ENCODE data around the gene UTS2B. TPM values are rescaled to one million over a fixed set of nuclear protein-coding genes. Genes with fewer than 3 reads are reported as not detected.
A peak's percentile ranks its signal among the peaks of the same experiment; 100 is the strongest.
"Not testable (repeated sequence)": the region's sequence is repeated elsewhere in the genome, so short reads cannot be mapped to it uniquely, and the experiment has no call there.

Gene UTS2B
- total RNA-seq, 1 donor from 2014 or later: not detected

GRCh38 chr3:191254098-191254873 lies 76.0 kb downstream of the UTS2B start:
- FAIRE-seq: no peak
- H3K27me3 ChIP-seq (ENCODE audit: control insufficient read depth, insufficient read depth, low read length): no peaks in the 10 kb centered on the region
- TF ChIP-seq, protein P1, sequence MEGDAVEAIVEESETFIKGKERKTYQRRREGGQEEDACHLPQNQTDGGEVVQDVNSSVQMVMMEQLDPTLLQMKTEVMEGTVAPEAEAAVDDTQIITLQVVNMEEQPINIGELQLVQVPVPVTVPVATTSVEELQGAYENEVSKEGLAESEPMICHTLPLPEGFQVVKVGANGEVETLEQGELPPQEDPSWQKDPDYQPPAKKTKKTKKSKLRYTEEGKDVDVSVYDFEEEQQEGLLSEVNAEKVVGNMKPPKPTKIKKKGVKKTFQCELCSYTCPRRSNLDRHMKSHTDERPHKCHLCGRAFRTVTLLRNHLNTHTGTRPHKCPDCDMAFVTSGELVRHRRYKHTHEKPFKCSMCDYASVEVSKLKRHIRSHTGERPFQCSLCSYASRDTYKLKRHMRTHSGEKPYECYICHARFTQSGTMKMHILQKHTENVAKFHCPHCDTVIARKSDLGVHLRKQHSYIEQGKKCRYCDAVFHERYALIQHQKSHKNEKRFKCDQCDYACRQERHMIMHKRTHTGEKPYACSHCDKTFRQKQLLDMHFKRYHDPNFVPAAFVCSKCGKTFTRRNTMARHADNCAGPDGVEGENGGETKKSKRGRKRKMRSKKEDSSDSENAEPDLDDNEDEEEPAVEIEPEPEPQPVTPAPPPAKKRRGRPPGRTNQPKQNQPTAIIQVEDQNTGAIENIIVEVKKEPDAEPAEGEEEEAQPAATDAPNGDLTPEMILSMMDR (IDR thresholded peaks at IDR 0.05; ENCODE audit: insufficient read depth, low read length, severe bottlenecking): no peak

DNA sequence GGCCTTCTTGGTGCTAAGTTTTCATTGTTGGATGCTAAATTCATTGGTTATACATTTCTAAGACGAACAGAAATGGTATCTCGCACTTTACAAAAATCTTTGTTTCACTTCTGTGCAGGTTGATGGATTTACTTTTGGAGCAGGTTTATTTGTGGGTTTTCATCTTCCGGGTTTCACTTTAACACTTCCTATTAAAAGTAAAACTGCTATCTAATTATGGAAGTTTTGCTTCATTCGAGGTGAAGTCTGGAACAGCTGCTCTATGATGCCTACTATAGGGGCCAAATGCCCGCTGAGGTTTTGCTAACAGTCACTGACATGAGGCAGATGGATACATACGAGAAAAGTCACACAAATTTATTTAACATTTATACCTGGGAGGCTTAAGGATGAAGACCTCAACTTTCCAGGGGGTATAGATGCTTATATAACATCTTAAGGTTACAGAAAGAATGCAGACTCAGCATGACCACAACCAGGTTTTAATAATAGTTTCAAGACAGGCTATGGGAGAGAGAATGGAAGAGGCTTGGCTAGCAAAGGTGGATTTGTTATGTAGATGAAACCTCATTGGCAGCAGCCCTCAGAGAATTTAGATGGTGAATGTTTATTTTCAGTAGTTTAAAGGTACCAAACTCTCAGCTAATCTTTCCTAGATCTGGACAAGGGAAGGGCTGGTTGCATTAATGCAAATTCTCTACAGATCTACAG lies 77.1 kb downstream of the UTS2B start:
- no peak overlapping the region for H3K4me3 ChIP-seq (ENCODE audit: low read depth, low read length)
- no peaks in the 10 kb centered on the region for H3K36me3 ChIP-seq (ENCODE audit: control insufficient read depth, insufficient read depth, low read length)
- H3K27me3 ChIP-seq (ENCODE audit: control insufficient read depth, insufficient read depth, low read length): no peaks in the 10 kb centered on the region
- TF ChIP-seq, protein P1 (IDR thresholded peaks at IDR 0.05; ENCODE audit: insufficient read depth, low read length, severe bottlenecking): no peak
- FAIRE-seq: no peak
- DNase-seq (ENCODE audit: low read depth): no peak

More at GRCh38 chr3:191254098-191254873, 76.0 kb downstream of the UTS2B start:
- no peak for DNase-seq (ENCODE audit: low read depth)
- H3K4me3 ChIP-seq (ENCODE audit: low read depth, low read length): no peak overlapping the region
- no peaks in the 10 kb centered on the region for H3K36me3 ChIP-seq (ENCODE audit: control insufficient read depth, insufficient read depth, low read length)

- DNase-seq (ENCODE audit: low read depth): peak; percentile 91
- TF ChIP-seq, protein P1 (IDR thresholded peaks at IDR 0.05; ENCODE audit: insufficient read depth, low read length, severe bottlenecking): no peak
- no peak for FAIRE-seq
- H3K36me3 ChIP-seq (ENCODE audit: control insufficient read depth, insufficient read depth, low read length): no peaks in the 10 kb centered on the region
- no peak overlapping the region for H3K4me3 ChIP-seq (ENCODE audit: low read depth, low read length)
- H3K27me3 ChIP-seq (ENCODE audit: control insufficient read depth, insufficient read depth, low read length): no peaks in the 10 kb centered on the region
Measured at GRCh38 chr3:191246630-191247029, 83.7 kb downstream of the UTS2B start.

GRCh38 chr3:191246034-191246433 lies 84.3 kb downstream of the UTS2B start:
- not testable (repeated sequence) for H3K4me3 ChIP-seq (ENCODE audit: low read depth, low read length); FAIRE-seq; H3K27me3 ChIP-seq (ENCODE audit: control insufficient read depth, insufficient read depth, low read length); DNase-seq (ENCODE audit: low read depth); H3K36me3 ChIP-seq (ENCODE audit: control insufficient read depth, insufficient read depth, low read length)

DNA sequence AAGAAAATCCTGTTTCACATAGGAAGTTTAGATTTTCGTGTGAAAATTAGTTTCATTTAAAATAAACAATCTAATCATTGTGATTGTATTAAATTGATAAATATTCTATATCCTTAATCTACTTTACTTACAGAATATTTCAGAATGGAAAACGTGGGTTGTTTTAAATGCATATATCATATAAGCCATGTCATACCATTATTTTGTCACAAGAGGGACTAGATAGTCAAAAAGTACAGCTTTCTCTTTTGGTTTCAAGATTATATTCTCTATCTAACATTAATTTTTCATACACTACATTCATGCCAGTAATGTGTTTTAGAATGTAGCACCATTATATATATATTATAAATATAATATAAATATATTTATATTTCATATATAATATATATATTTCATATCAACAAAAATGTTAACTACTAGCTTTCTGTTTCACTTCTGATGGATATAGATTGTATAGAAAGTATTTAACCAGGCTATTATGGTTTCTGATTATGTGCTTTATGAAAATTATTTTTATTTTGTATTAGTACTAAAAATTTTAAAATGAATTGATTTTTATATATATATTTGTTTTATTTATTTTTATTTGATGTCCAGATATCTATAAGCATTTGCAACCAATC lies 86.0 kb downstream of the UTS2B start:
- peak; percentile 28 for DNase-seq (ENCODE audit: low read depth)
- no peak for FAIRE-seq
- Histone ChIP-seq H3K4me3 (ENCODE audit: low read depth, low read length) (no peak overlapping the region), H3K36me3 (ENCODE audit: control insufficient read depth, insufficient read depth, low read length) (no peaks in the 10 kb centered on the region), H3K27me3 (ENCODE audit: control insufficient read depth, insufficient read depth, low read length) (no peaks in the 10 kb centered on the region)
- TF ChIP-seq, protein P1 (IDR thresholded peaks at IDR 0.05; ENCODE audit: insufficient read depth, low read length, severe bottlenecking): peak; percentile 8

DNA sequence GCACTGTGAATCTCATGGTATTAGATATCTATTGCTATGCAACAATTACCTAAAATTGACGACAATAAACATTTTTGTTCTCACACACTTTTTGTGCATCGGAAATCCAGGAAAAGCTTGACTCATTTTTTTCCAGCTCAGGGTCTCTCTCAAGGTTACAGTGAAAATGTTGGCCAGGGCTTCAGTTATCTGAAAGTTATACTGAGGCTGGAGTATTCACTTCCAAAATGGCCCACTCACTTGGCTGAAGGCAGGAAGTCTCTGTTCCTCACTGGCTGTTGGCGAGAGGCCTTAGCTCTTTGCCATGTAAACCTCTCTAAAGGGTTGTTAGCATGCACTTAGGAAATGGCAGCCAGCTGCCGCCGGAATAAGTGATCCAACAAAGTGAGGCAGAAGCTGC lies 89.8 kb downstream of the UTS2B start:
- TF ChIP-seq, protein P1 (IDR thresholded peaks at IDR 0.05; ENCODE audit: insufficient read depth, low read length, severe bottlenecking): no peak
- FAIRE-seq: no peak
- H3K36me3 ChIP-seq (ENCODE audit: control insufficient read depth, insufficient read depth, low read length): no peaks in the 10 kb centered on the region
- no peak overlapping the region for H3K4me3 ChIP-seq (ENCODE audit: low read depth, low read length)
- no peaks in the 10 kb centered on the region for H3K27me3 ChIP-seq (ENCODE audit: control insufficient read depth, insufficient read depth, low read length)
- no peak for DNase-seq (ENCODE audit: low read depth)

Data from bronchial epithelial cell (primary cell).